Thymus (tissue), 14 donors: ENCODE measurements around the gene FJX1. TPM values are rescaled to one million over a fixed set of nuclear protein-coding genes. Genes with fewer than 3 reads are reported as not detected.
A peak's percentile ranks its signal among the peaks of the same experiment; 100 is the strongest.

Experiments
- DNase-seq, 9 donors: peaks; one replicate each; pipeline ENCODE4 v3.0.0-alpha.2; 2013; ENCODE audit warnings: low spot score in 9 of 9, low read depth in 6 of 9, missing footprints in 1 of 9
- H3K27ac ChIP-seq, 2 donors: one replicate each; pipeline ENCODE4 v1.5.1; 2013; ENCODE audit warnings: control low read depth in 1 of 2, low read depth in 1 of 2, low read length in 1 of 2, mild to moderate bottlenecking in 1 of 2, moderate library complexity in 1 of 2
- H3K27me3 ChIP-seq, 2 donors: one replicate each; pipeline ENCODE4 v1.5.1; 2013; ENCODE audit warnings: low read length in 1 of 2; ENCODE audit not compliant: control insufficient read depth in 2 of 2, insufficient read depth in 1 of 2
- H3K36me3 ChIP-seq, 2 donors: one replicate each; pipeline ENCODE4 v1.5.1; 2013; ENCODE audit warnings: low read length in 1 of 2, mild to moderate bottlenecking in 1 of 2, moderate library complexity in 1 of 2; ENCODE audit not compliant: control insufficient read depth in 2 of 2, insufficient read depth in 2 of 2
- H3K4me1 ChIP-seq, 2 donors: one replicate each; pipeline ENCODE4 v1.5.1; 2013; ENCODE audit warnings: low read length in 2 of 2; ENCODE audit not compliant: control insufficient read depth in 2 of 2, insufficient read depth in 2 of 2
- H3K4me3 ChIP-seq, 2 donors: one replicate each; pipeline ENCODE4 v1.5.1; 2013; ENCODE audit warnings: low read length in 2 of 2, control low read depth in 1 of 2, mild to moderate bottlenecking in 1 of 2
- H3K9me3 ChIP-seq, 2 donors: one replicate each; pipeline ENCODE4 v1.5.1; 2013; ENCODE audit warnings: low read length in 1 of 2, mild to moderate bottlenecking in 1 of 2; ENCODE audit not compliant: control insufficient read depth in 2 of 2, insufficient read depth in 1 of 2
- WGBS: extraction: QIAGEN DNeasy Blood & Tissue Kit; methylation state at CpG from one replicate; pipeline ENCODE4 v1.1.7; 2013; 5-methylcytosine and 5-hydroxymethylcytosine counted together
- long read RNA-seq, 10 donors: transcript quantifications; one replicate each; lab custom pipeline, GENCODE V29; 2026
- polyA plus RNA-seq: library from polyadenylated mRNA; stranded (reverse); fragments of 200-250 nt; gene quantifications from one replicate; pipeline ENCODE4 v1.2.3, GENCODE V29; 2013
- total RNA-seq: library from RNA; stranded (reverse); fragments of 120-200 nt; gene quantifications from one replicate; pipeline ENCODE4 v1.2.4, GENCODE V29; 2013
- donor health status: healthy.

Gene FJX1
- total RNA-seq (3.8 TPM), polyA plus RNA-seq (4.2 TPM)
- long read RNA-seq, donor 1, result 0 reads
- long read RNA-seq, donor 2, result 0 reads
- long read RNA-seq, donor 3, partial matches to known transcripts, result 0 of 4 reads
- long read RNA-seq, donor 3, other reads (novel, unspliced or antisense), result 0 of 4 reads
- long read RNA-seq, donor 4, partial matches to known transcripts, result 0 of 2 reads
- long read RNA-seq, donor 4, other reads (novel, unspliced or antisense), result 0 of 2 reads
- long read RNA-seq, donor 5, transcript FJX1-201 (1 exons, 2,450 nt), result major isoform, 11 of 11 reads
- long read RNA-seq, donor 5, partial matches to known transcripts, result 0 of 11 reads
- long read RNA-seq, donor 5, other reads (novel, unspliced or antisense), result 0 of 11 reads
- long read RNA-seq, donor 6, partial matches to known transcripts, result 0 of 4 reads
- long read RNA-seq, donor 6, other reads (novel, unspliced or antisense), result 0 of 4 reads
- long read RNA-seq, donor 7, partial matches to known transcripts, result 0 of 2 reads
- long read RNA-seq, donor 7, other reads (novel, unspliced or antisense), result 0 of 2 reads
- long read RNA-seq, donor 8, partial matches to known transcripts, result 0 of 4 reads
- long read RNA-seq, donor 8, other reads (novel, unspliced or antisense), result 0 of 4 reads
- long read RNA-seq, donor 9, partial matches to known transcripts, result 0 of 1 reads
- long read RNA-seq, donor 9, other reads (novel, unspliced or antisense), result 0 of 1 reads
- long read RNA-seq, donor 10, transcript FJX1-201 (1 exons, 2,450 nt), result major isoform, 8 of 8 reads
- long read RNA-seq, donor 10, partial matches to known transcripts, result 0 of 8 reads
- long read RNA-seq, donor 10, other reads (novel, unspliced or antisense), result 0 of 8 reads

GRCh38 chr11:35617687-35618496 lies at the start of gene FJX1:
TSS of gene FJX1 (plus strand) at chr11:35618460. CDS start at chr11:35618637, 177 bp downstream.
- peaks cover 32 to 60% of the 10 kb centered on the region in 2 donors for H3K27me3 ChIP-seq
- peak in 4 of 9 donors; percentile 39 to 68 (median 46) for DNase-seq
- no peaks in the 10 kb centered on the region for H3K36me3 ChIP-seq
- 4% methylated on average over 56 of the region's 57 CpGs for WGBS
- peak within 1 kb of the TSS in 1 of 2 donors; percentile 60 for H3K27ac ChIP-seq
- peak within 1 kb of the TSS; percentile 43 to 54 for H3K4me3 ChIP-seq
- H3K4me1 ChIP-seq, result peaks cover 9 to 23% of the 10 kb centered on the region in 2 donors
- peaks cover 0 to 6% of the 10 kb centered on the region in 2 donors for H3K9me3 ChIP-seq

- no peak overlapping the region for H3K4me3 ChIP-seq
- peaks cover 0 to 3% of the 10 kb centered on the region in 2 donors for H3K4me1 ChIP-seq
- no peaks in the 10 kb centered on the region for H3K27me3 ChIP-seq
- no peaks in the 10 kb centered on the region for H3K9me3 ChIP-seq
- 88% methylated on average over 3 of the region's 3 CpGs for WGBS
- no peak overlapping the region for H3K27ac ChIP-seq
- no peaks in the 10 kb centered on the region for H3K36me3 ChIP-seq
- DNase-seq, result no peak
Measured at GRCh38 chr11:35571696-35572095, 46.6 kb upstream of the FJX1 start.

DNA sequence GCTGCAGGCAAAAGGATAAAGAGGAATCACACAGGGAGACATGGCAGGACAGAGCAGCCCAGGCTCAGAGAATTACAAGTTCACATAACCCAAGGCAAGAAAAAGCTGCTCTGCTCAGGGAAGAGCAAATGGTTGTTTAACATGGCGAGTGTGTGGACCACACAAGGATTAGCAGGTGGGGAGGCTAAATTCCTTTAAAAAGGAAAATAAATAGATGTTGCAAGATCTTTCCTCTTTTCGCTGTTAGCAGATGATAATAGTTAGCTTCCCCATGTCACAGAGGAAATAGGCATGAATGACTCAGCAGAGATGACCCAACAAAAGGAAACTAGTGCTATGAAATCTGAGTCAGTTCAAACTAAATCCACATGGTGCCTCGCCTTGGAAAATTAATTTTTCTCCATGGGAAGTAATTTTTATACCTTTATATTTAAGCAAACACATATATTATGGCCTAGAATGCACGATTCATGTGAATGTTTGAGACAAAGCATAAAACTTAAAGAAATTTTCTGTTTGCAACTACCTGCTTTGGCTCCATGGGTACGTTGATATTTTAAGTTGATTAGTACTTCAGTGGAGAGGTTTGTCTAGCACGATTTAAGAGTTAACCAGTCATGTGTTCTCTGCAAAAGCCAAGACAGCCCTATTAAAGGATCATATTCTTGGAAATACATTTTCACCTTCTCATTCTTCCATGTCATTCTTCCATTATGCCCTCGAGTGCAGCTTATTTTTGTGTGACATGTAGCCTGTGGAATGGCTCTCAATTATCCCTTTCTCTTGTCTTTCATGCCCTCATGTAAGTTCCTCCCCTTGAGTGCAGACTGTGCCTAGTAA lies 38.5 kb upstream of the FJX1 start:
- 77% methylated on average over 7 of the region's 7 CpGs for WGBS
- Histone ChIP-seq H3K4me1 (no peaks in the 10 kb centered on the region), H3K4me3 (no peak overlapping the region), H3K27me3 (no peaks in the 10 kb centered on the region), H3K27ac (no peak overlapping the region), H3K36me3 (no peaks in the 10 kb centered on the region), H3K9me3 (no peaks in the 10 kb centered on the region)
- no peak for DNase-seq

DNA sequence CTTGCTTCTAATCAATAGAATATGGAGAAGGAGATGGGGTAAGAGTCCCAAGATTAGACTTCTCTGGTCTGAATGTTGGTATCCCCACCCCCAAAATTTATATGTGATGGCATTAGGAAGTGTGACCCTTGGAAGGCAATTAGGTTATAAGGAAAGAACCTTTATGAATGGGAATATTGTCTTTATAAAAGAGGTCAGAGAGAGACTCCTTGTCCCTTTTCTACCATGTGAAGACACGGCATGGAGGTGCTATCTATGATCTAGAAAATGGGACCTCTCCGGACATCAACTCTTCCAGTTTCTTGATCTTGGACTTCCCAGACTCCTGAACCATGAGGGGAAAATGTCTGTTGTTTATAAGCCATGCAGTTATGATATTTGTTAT lies 37.9 kb upstream of the FJX1 start:
- 98% methylated on average over 2 of the region's 2 CpGs for WGBS
- Histone ChIP-seq H3K4me3 (no peak overlapping the region), H3K4me1 (no peaks in the 10 kb centered on the region), H3K27me3 (no peaks in the 10 kb centered on the region), H3K9me3 (no peaks in the 10 kb centered on the region), H3K27ac (no peak overlapping the region), H3K36me3 (no peaks in the 10 kb centered on the region)
- DNase-seq, result no peak

GRCh38 chr11:35582033-35582432 lies 36.2 kb upstream of the FJX1 start:
- no peak for DNase-seq
- Histone ChIP-seq H3K27ac (no peak overlapping the region), H3K27me3 (no peaks in the 10 kb centered on the region), H3K9me3 (no peaks in the 10 kb centered on the region), H3K4me3 (no peak overlapping the region), H3K36me3 (no peaks in the 10 kb centered on the region), H3K4me1 (no peaks in the 10 kb centered on the region)
- WGBS, result 87% methylated on average over 1 of the region's 1 CpG

DNA sequence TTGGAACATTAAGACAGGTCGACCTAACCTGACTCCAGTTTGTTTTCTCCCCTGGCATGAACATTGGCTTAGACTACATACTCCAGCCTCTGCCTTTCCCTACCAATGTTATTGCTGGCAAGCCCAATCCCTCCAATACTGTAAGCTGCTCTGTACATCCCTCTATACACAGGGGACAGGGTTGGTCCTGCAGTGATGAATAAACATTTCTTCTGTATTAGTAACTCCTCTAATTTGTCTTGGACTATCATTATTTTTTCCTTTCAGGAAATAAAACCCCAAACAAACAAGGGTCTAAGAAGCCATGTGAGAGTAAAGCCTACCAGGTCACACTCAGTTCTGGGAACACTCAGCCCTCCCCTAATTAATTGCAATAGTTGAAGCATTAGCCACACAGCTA lies 35.1 kb upstream of the FJX1 start:
- H3K4me1 ChIP-seq, result no peaks in the 10 kb centered on the region
- H3K36me3 ChIP-seq, result no peaks in the 10 kb centered on the region
- no peaks in the 10 kb centered on the region for H3K27me3 ChIP-seq
- H3K27ac ChIP-seq, result no peak overlapping the region
- WGBS, result 84% methylated on average over 1 of the region's 1 CpG
- no peaks in the 10 kb centered on the region for H3K9me3 ChIP-seq
- H3K4me3 ChIP-seq, result no peak overlapping the region
- no peak for DNase-seq

DNA sequence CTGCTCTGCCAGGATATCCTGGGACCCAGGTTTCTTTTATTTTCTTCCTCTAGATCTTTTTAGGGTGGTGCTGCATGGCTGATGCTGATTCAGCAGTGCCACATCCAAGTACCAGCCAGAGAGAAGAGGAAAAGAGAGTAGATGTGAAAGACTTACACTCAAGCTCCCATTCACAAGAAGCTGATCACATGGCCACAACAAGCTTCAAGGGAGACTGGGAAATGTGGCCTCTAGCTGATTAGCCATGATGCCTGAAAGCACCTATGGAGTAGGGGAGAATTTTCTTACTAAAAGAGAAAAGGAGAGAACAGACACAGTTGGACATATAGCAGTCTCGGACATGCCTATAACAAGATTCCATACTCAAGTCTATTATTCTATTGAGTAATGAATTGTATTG lies 34.4 kb upstream of the FJX1 start:
- Histone ChIP-seq H3K9me3 (no peaks in the 10 kb centered on the region), H3K27ac (no peak overlapping the region), H3K4me1 (no peaks in the 10 kb centered on the region), H3K36me3 (no peaks in the 10 kb centered on the region), H3K4me3 (no peak overlapping the region), H3K27me3 (no peaks in the 10 kb centered on the region)
- DNase-seq, result no peak
- WGBS, result 100% methylated on average over 1 of the region's 1 CpG

DNA sequence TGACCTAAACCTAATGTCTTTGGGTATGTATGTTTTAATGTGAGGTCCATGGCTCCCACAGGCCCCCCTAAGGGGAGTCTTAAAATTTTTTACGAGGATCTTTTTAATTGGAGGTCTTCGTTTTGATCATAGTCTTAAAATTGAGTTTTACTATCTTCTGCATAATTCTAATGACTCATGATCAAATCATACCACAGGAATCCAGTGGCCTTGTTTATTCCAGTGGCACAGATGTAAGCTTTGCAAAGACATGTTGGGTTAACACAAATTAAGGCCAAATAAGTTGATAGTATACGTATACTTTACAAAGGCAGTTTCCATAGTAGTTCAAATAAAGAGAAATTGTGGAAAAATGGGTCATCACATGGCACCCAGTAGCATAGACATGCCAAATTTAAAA lies 33.9 kb upstream of the FJX1 start:
- DNase-seq, result no peak
- WGBS, result 93% methylated on average over 3 of the region's 3 CpGs
- H3K4me3 ChIP-seq, result no peak overlapping the region
- no peaks in the 10 kb centered on the region for H3K36me3 ChIP-seq
- no peak overlapping the region for H3K27ac ChIP-seq
- no peaks in the 10 kb centered on the region for H3K9me3 ChIP-seq
- no peaks in the 10 kb centered on the region for H3K4me1 ChIP-seq
- H3K27me3 ChIP-seq, result no peaks in the 10 kb centered on the region
